HG02571 (cell line): ENCODE data around the gene CACNG5.

Source experiments
- ATAC-seq: cut with Tn5 transposase; IDR thresholded peaks from one replicate; pipeline ENCODE4 v1.9.1; 2021; ENCODE audit warnings: mild to moderate bottlenecking, moderate library complexity; ENCODE audit not compliant: unreplicated experiment

The CACNG5 gene

GRCh38 chr17:66819466-66819865 is 15.5 kb upstream of the CACNG5 start:
- ATAC-seq = no peak

- ATAC-seq = no peak
Observed at GRCh38 chr17:66822009-66822408, 12.9 kb upstream of the CACNG5 start.

- ATAC-seq = no peak
Observed at GRCh38 chr17:66826856-66827255, 8.1 kb upstream of the CACNG5 start.

- no peak for ATAC-seq
Observed at GRCh38 chr17:66829386-66829864, 5.5 kb upstream of the CACNG5 start.

GRCh38 chr17:66829883-66830282 is 5.0 kb upstream of the CACNG5 start:
- no peak for ATAC-seq

GRCh38 chr17:66830451-66830850 is 4.5 kb upstream of the CACNG5 start:
- ATAC-seq = no peak

GRCh38 chr17:66831383-66832210 is 3.3 kb upstream of the CACNG5 start:
- ATAC-seq = no peak

- ATAC-seq = no peak
Observed at GRCh38 chr17:66833201-66833600, 1.7 kb upstream of the CACNG5 start.

- ATAC-seq = no peak
Observed at GRCh38 chr17:66834426-66834918, 445 bp upstream of the CACNG5 start.

- no peak for ATAC-seq
Observed at GRCh38 chr17:66835476-66835875, 559 bp downstream of the CACNG5 start.

- no peak for ATAC-seq
Observed at GRCh38 chr17:66836063-66837005, 1.4 kb downstream of the CACNG5 start.

- no peak for ATAC-seq
Observed at GRCh38 chr17:66837226-66837625, 2.3 kb downstream of the CACNG5 start.

- ATAC-seq = no peak
Observed at GRCh38 chr17:66837885-66838665, 3.2 kb downstream of the CACNG5 start.

GRCh38 chr17:66839616-66840015 is 4.7 kb downstream of the CACNG5 start:
- ATAC-seq = no peak

GRCh38 chr17:66840061-66840460 is 5.1 kb downstream of the CACNG5 start:
- no peak for ATAC-seq

- no peak for ATAC-seq
Observed at GRCh38 chr17:66841328-66841727, 6.4 kb downstream of the CACNG5 start.

GRCh38 chr17:66841744-66842143 is 6.8 kb downstream of the CACNG5 start:
- ATAC-seq = no peak

- no peak for ATAC-seq
Observed at GRCh38 chr17:66842505-66842904, 7.6 kb downstream of the CACNG5 start.

GRCh38 chr17:66842959-66843358 is 8.0 kb downstream of the CACNG5 start:
- no peak for ATAC-seq

GRCh38 chr17:66843627-66844026 is 8.7 kb downstream of the CACNG5 start:
- ATAC-seq = no peak

- ATAC-seq = no peak
Observed at GRCh38 chr17:66847704-66848103, 12.8 kb downstream of the CACNG5 start.
